HG03066 (cell line): ENCODE results near the gene SLAMF1.
"Not testable (repeated sequence)": the region's sequence is repeated elsewhere in the genome, so short reads cannot be mapped to it uniquely, and the experiment has no call there.

Experiments
- ATAC-seq: cut with Tn5 transposase; IDR thresholded peaks from one replicate; pipeline ENCODE4 v1.9.1; 2021; ENCODE audit warnings: low read depth; ENCODE audit not compliant: unreplicated experiment

SLAMF1 gene

GRCh38 chr1:160607011-160607671 is 39.7 kb downstream of the SLAMF1 start:
- peak; percentile 74 for ATAC-seq

GRCh38 chr1:160606611-160607010 is 40.2 kb downstream of the SLAMF1 start:
- no peak for ATAC-seq

- no peak for ATAC-seq
Measured at GRCh38 chr1:160605792-160606479, 40.9 kb downstream of the SLAMF1 start.

- no peak for ATAC-seq
Measured at GRCh38 chr1:160605205-160605604, 41.6 kb downstream of the SLAMF1 start.

GRCh38 chr1:160597705-160598104 is 49.1 kb downstream of the SLAMF1 start:
- ATAC-seq, result no peak

GRCh38 chr1:160597051-160597450 is 49.8 kb downstream of the SLAMF1 start:
- no peak for ATAC-seq

- no peak for ATAC-seq
Measured at GRCh38 chr1:160590488-160590887, 56.4 kb downstream of the SLAMF1 start.

- ATAC-seq, result no peak
Measured at GRCh38 chr1:160588468-160588867, 58.4 kb downstream of the SLAMF1 start.

- no peak for ATAC-seq
Measured at GRCh38 chr1:160584784-160585183, 62.1 kb downstream of the SLAMF1 start.

- not testable (repeated sequence) for ATAC-seq
Measured at GRCh38 chr1:160582976-160583375, 63.9 kb downstream of the SLAMF1 start.

- no peak for ATAC-seq
Measured at GRCh38 chr1:160581961-160582360, 64.9 kb downstream of the SLAMF1 start.

GRCh38 chr1:160580221-160580812 is 66.5 kb downstream of the SLAMF1 start:
- no peak for ATAC-seq

GRCh38 chr1:160579216-160579701 is 67.6 kb downstream of the SLAMF1 start, which contains the start of gene CD84:
Gene CD84 (minus strand): TSS chr1:160579496. CDS start chr1:160579437, 59 bp downstream.
- ATAC-seq, result no peak

GRCh38 chr1:160578525-160579191 is 68.2 kb downstream of the SLAMF1 start:
- no peak for ATAC-seq

GRCh38 chr1:160578175-160578524 is 68.7 kb downstream of the SLAMF1 start:
- ATAC-seq, result no peak

- no peak for ATAC-seq
Measured at GRCh38 chr1:160577671-160578070, 69.2 kb downstream of the SLAMF1 start.

GRCh38 chr1:160576884-160577283 is 70.0 kb downstream of the SLAMF1 start:
- ATAC-seq, result no peak

GRCh38 chr1:160576390-160576789 is 70.5 kb downstream of the SLAMF1 start:
- ATAC-seq, result no peak

- no peak for ATAC-seq
Measured at GRCh38 chr1:160575112-160575664, 71.7 kb downstream of the SLAMF1 start.

- no peak for ATAC-seq
Measured at GRCh38 chr1:160570840-160571239, 76.0 kb downstream of the SLAMF1 start.

GRCh38 chr1:160569806-160570205 is 77.0 kb downstream of the SLAMF1 start:
- no peak for ATAC-seq
